OCI-LY3 (cell line): ENCODE data around the gene SCN3A.

Source experiments
- CTCF ChIP-seq: fragments of 200-600, 300-600 bp; sonication (generic); IDR thresholded peaks from 2 replicates; pipeline ENCODE4 v1.5.1; 2014; ENCODE audit warnings: antibody characterized with exemption, low read length, low read depth
- EZH2phosphoT487 ChIP-seq: fragments of 200-600 bp; shearing (Covaris generic); IDR thresholded peaks from 2 replicates; pipeline ENCODE4 v1.6.1; 2018; ENCODE audit warnings: antibody characterized with exemption, mixed run types, low read depth

GRCh38 chr2:165192729-165193128, 11.1 kb downstream of the SCN3A start:
- TF ChIP-seq CTCF, result no peak
- no peak for TF ChIP-seq EZH2phosphoT487
